ENCODE results near the gene PHACTR3.

PHACTR3 gene

DNA sequence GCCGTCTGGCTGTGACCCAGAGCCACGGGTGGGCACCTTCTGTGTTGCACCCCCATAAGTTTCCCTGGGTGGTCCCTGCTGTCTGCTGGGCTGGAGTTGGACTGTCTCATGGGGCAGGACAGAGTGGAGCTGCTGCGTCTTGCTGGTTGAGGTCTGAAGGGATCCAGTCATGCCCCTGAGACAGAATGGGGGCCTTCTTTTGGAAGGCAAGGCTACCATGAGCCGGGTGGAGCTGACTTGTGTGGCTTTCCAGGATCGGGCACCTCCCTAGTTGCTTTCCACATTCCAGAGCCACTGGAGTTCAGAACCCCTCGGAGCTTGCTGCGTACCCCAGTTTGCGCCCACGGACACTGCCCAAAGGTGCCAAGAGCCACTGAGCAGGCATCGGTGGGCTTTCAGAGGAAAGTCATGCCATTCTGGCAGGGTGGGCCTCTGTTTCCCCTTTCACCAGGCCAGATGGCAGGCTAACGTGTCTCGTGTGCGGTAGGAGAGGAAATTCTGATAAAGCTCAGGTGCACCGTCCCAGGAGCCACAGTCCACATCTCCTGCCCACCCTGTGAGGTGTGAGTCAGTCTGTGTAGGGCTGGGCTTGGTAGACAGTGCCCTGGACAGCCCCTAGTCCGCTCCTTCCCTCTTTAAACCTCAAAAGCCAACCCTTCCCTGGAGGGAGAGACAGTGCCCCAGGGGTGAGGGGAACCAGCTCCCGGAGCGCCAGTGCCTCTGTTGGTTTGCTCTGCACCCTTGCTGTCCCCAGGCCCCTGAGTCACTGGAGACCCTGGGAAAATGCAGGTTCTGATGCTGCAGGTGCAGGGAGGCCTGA is 203.8 kb downstream of the PHACTR3 start:
- DNase-seq, result no peak

DNA sequence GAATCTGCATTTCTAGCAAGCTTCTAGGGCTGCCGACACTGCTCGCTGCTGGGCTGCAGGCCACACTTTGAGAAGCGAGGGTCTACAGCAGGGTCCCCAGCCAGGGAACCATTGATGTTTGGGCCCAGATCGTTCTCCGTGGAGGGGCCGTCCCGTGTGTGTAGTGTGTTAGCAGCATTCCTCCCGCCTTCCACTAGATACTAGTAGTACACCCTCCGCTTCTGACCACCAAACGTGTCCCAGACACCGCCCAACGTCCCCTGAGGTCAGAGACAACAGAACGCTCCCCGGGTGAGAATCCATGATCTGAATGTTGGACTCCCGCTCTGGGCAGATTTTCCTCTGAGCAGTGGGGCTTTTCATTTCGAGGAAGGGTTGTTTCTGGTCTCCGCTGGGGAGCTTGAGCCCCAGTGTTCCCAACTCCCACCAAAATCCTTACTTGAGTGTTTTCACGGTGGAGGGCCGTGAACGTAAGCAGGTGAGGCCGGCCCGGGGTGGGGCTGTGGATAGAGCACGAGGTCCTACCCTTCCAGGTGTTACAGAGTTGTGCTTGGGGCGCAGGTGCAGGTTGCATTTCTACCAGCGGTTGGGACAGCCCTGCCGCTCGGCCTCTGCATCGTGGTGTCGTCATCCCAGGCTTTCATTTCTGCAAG is 204.5 kb downstream of the PHACTR3 start:
- DNase-seq, result no peak

DNA sequence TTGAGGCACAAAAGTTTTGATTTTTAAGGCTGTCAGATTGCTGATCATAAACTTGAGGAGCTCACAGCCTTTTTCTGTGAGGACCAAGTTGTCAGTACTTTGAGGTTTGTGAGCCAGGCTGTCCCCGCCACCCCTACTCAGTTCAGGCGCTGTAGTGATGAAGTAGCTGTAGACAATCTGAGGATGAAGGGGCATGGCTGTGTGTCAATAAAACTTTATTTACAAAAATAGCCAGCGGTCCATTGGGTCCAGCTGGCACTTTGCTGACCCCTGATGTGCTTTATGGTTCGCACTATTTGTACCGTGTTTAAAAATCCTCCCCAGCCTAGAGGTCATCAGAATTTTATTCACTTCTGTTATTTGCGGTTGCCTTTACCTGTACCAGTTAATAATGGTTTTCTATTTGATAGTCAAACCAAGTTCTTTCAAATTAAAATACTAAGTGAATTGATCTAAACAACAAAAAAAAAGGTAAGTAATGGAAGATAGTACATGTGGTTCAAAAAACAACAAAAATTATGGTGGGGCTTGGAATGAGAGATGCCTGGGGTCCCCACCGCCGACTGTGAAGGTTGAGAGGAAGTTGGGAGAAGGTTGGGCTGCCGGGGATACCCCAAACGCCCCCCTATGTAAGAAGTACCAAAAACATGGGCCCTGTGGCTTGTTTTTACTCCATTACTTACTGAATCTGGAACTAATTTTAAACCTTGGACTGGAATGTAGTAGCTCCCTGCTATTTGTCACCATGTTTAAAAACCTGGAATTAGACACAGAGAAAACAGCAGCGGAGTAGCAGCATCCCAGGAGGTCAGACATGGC is 205.5 kb downstream of the PHACTR3 start:
- DNase-seq, result no peak

DNA sequence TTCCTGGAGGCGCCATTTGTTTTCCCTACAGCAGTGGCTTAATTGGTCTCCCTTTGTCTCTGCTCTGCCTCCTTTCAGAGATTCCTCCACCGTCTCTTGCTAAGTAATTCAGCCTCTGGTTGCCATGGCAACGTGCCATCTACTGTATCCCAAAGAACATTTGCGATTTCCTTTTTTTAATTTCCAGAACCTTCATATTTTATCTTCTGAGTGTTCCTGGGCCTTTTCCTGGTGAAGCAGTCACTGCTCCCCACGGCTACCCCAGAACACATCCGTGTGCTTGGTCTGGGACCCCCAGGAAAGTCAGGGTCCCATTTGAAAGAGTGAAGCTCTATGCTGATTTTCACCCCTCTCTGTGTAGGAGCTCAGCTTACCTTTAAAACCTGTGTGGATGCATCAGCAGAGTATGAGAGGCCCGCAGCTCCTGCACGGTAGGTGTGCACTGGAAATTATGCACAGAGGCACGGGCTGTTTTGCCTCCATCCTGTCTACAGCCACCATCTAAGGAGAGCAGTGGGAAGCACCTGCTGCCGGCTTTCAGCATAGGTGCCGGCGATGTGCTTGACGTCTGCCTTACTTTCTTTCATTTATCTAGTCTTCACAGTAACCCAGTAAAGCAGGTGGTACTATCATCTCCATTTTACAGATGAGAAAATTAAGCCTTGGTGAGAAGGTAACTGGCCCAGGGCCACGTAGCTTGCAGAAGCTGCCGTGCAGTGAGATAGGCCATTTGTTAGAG is 206.3 kb downstream of the PHACTR3 start:
- DNase-seq, result no peak

DNA sequence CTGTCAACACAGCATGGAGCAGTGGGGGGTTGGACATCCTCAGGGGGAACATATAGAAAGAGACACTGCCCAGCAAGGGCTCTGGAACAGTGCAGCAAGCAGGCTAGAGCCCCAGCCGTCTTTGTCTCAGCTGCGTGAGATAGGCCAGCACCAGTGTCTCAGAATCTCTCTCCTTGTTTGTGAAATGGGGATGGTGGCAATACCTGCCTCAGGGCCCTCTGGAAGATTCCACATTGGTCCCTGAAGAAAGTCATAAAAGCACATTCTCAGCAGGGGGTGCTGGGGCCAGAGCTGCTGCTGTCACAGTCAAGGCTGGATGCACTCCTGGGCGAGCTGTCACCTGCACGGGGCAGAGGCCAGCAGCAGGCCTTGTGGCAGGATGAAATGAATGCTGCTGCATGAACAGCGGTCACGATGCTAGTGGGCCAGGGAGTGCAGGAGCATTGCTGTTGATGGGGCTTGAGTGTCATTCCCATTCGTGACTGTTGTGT is 207.4 kb downstream of the PHACTR3 start:
- DNase-seq, result no peak

DNA sequence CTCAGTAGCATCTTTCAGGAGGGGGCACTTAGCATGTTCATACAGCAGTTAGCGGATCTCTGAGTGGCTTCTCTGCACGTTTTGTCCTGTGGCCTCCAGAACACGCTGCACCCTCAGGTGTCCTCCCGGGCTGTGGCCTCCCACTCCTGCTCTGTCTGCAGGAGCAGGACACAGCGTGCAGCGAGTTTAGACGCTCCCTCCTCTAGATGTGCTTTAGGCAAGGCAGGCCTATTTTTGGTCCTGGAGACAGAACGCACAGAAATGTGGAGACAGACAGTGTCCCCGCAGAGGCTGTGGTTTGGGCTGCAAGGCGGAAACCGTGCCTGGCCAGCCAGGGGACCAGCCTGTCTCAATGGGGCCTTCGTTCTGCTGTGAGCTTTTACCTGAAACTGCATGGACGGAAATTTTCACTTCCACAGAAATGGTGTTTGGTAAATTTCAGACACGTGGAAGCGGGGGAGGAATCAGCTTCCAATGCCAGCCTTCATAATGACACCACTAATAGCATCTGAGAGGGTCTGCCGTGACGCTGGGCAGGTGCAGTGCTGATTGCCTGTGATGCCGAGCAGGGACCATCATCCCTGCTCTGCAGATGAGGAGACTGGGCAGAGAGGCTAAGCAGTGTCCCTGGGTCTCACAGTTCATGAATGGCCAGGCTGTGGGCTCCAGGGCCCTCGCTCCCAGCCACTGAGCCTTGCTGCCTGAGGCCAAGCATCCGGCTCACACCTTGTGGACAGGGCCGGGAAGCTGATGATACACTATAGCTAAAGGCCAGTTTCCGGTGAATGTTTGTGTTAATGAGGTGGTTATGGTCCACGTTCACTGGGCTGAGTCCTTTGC is 208.2 kb downstream of the PHACTR3 start:
- DNase-seq, result no peak

DNA sequence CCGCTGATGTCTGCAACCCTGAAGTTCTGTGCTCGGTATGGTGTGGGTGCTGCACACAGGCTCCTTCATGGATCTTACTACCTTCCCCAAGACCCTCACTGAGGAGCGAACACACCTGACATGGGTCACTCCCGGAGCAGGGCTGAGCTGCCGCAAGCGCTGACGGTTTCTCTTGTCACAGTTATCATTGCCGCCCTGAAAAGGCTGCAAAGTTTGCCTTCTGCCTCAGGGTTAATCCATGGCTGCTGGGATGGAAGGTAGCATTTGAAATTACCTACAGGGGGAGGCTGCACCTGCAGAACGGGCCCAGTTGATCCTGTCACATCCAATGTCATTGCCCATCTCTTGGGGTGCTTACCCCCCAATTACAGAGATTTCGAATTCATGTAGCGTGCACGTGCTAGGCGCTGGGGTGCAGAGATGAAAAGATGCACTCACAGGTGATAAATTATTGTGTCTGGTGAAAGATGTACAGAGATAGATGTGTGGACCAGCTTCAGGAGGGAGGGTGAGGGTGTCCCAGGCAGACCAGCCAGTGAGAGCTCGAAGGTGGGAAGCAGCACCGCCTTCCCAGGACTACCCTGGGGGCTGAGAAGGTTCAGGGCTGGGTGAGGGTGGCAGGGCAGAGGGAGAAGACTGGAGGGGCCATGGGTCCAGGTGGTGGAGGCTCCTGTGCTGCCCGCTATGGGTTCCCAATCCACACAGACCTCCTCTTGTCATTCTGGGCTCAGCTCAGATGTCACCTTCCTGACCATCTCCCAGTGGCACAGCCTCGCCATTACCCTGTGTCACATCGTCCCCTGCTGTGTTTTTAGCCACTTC is 209.0 kb downstream of the PHACTR3 start:
- DNase-seq, result no peak

DNA sequence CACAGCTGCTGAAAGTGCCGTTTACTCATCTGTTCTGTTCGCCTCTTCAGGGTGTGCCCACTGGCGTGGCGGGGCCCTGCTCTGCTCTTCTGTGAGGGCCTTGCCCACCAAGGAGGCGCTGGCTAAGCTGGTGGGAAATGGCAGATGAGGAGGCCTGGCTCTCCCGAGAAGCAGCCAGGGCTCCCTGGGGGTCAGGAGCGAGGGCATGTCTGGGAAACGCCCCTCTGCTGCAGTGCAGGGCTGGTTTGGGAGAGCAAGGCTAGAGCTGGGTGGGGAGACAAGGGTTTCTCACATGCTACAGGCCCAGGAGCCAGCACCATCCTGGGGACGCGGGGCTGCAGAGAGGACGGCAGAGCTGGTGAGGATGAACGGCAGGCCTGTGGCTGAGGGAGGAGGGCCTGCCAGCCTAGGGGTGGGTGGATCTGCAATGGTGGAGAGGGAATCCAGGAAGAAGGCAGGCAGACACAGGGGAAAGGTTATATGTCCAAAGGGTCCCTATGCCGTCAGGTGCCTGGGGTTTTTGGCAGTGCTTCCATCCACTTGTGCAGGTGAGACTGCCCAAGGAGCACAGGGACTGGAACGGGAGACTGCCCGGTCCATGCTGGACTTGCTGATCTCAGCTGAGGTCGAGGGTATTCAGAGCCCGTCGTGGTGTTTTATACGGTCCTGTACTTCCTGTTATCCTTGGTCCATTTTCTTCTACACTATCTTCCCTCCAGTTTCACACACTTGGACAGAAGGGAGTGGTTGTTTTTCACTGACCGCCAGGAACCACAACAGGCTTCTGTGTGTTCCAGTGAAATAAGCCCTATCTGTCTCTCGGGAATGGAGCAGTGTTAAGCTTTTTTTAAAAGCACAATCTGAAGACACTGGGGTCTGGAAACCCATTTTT is 209.9 kb downstream of the PHACTR3 start:
- no peak for DNase-seq

DNA sequence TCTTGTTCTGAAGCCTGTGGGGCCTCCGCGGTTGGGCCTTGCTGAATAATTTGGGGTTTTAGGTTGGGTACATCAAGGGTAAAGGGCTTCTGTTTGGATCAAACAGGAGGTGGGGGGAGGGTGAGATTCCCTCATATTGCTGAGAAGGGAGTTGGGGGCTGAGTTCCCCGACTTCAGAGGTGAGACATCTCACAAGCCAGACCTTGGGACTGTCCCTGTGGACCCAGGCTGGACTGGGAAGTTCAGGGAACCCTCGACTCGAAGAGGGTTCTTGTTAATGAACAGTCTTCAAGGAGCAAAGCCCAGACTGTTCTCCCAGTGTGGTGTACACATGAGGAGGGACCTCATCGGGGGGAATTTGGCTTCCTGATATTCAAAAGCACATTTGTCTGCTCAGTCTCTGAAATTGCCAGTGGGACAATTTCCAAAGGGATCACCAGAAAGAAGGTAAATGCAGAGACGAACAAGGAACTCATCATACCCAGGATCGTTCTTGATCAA is 210.6 kb downstream of the PHACTR3 start:
- no peak for DNase-seq

DNA sequence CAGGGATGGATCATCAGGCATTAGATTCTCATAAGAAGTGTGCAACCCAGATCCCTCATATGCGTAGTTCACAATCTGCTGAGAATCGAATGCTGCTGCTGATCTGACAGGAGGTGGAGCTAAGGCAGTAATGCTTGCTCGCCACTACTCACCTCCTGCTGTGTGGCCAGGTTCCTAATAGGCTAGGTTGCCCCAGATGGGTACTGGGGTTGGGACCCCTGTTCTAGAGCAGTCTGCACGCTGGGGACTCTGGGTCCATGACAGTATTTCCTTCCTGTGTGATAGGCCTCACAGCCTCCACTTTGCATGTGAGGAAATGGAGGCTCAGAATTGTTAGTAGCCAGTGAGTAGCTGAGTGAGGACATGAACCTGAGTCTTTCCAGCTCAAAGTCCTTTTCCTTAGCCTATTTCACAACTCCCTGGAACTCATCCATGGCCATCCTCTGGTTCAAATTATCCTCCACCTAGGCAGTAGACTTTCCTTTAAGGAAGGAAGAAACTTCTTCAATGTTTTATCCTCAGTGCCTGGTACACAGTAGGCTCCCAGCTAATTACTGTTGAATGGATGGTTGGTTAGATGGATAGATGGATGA is 211.9 kb downstream of the PHACTR3 start:
- DNase-seq, result no peak

DNA sequence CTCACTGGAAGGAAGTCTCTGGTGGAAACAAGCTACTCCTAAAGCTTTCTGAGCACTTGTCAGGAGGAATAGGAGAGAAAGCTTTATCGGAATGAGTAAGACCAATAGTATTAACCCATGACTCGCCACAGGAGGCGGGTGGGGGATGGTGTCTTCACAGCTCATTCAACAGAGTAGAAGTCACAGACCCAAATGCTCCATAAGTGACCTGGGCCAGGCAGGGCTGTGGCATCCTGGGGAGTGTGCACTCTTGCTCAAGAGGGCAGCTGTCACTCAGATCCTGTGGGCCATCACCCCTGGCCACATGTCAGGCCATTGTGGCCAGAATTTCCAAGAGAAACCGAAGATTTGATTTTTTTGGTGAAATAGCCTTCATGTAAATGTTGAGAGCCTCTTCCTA is 213.1 kb downstream of the PHACTR3 start:
- no peak for DNase-seq

DNA sequence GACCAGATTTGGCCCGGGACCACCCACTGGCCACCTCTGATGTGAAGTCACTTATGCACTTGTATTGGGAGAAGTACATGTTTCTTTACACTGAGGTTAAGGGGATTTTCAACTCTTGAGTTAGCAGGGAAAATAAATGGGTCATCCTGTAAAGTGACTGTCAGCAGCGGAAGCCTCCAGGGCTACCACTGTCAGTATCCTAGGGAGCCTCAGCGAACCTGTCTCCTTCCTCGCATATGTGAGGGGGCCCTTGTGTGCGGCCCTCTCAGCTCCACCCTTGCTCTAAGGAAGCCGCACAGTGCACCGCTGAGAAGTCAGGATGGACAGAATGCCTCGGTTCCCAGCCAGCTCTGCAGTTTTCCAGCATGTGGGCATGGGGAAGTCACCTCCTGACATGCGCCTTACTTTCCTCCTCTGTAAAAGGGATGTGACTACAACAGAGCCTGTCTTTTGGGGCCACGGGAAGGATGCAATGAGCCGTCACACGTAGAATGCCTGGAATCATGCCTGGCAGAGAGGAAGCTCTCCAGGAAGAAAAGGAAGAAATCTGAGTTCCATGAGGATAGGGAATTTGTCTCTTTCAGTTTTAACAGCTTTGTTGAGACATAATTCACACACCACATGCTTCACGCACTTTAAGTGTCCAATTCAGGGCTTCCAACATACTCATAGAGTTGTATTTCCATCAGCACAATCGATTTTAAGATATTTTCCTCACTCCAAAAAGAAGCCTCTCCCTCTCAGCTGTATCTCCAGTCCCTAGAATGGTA is 213.7 kb downstream of the PHACTR3 start:
- DNase-seq, result no peak

DNA sequence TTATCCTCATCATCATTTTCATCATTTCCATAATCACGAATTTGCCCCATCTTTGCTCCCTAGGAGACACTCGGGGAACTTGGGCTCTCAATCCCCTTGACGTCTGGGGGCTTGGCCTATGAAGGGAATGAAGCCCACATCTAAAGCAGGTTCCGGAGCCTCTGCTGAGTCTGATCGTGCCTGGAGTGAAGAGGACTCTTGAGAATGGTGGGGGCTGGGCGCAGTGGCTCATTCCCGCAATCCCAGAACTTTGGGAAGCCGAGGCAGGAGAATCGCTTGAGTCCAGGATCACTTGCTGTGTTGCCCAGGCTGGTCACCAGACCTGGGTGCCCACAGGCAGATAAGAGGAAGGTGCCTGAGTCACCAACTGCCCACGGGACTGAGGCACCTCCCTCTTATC is 214.6 kb downstream of the PHACTR3 start:
- DNase-seq, result no peak

DNA sequence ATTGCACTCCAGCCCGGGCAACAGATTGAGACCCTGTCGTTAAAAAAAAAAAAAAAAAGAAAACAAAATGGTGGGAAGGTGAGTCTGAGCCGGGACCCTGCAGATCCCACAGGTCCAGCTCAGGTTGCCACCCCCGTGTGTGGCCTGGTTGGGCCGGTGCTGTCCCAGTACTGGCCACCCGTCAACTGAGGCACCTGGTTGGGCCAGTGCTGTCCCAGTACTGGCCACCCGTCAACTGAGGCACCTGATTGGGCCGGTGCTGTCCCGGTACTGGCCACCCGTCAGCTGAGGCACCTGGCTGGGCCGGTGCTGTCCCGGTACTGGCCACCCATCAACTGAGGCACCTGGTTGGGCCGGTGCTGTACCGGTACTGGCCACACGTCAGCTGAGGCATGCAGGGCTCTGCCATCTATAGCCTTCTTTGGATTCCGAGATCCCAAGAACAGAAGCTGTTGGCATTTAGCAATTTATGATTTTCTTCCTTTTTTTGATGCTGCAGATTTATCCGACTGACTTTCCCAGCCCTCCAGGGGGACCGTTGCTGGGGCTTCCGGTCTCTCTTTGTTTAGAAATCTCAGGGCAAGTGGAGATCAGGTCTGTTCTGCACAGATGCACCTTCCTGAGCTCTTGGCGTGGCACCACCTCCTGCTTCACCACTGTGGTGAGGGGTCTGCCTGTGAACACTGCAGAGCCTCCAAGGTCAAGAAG is 215.3 kb downstream of the PHACTR3 start:
- no peak for DNase-seq

DNA sequence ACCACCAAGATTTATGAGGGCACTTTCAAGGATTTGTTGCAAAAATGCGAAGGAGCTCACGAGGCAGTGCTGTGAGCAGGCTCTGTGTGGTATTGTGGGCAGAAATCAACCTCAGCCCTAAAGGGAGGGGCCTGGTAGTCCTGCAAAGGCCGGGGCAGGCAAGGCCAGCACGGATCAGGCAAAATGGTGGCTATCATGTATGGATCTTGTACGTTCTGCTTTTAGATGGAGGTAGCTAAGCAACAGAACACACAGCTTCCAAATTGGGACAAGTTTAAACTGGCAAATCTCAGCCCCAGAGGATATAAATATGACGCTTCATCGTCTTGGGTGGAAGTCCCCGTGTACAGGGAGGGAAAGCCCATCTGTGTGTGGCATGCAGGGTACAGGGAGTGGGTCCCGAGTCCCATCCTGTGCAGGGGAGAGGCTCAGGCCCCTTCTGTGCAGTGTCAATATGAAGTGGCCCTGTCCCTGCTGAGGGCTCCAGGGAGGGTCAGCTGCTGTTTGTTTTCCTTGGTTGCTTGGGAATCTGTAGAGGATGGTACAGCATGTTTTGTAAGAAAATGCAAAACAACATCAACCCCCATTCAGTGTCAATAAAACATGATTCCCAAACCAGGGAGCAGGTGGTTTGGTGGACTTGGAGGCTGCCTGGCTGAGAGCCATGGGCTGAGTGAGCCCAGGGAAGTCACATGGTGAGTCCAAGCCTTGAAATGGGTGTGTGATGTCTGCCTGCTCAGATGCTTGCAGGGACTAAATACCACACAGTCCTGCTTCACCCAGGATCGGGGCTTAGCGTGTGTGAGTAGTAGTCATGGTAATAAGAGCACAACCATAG is 216.1 kb downstream of the PHACTR3 start:
- no peak for DNase-seq

DNA sequence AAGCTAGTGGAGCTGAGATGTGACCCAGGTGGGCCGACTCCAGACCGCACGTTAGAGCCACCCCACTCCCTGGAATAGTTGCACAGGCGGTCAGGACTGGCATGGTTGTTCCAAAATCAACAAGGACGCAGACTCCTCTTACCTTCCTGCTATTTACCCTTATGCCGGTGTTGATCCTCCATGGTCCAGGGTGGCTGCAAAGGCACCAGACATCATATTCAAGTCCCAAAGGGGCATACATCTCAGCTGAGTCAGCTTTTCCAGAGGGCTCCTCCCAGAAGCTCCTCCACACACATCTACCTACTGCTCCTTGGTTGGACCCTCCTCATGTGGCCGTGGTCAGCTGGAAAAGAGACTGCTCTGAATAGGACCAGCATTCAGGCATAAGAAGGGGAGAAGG is 216.9 kb downstream of the PHACTR3 start:
- DNase-seq, result no peak

DNA sequence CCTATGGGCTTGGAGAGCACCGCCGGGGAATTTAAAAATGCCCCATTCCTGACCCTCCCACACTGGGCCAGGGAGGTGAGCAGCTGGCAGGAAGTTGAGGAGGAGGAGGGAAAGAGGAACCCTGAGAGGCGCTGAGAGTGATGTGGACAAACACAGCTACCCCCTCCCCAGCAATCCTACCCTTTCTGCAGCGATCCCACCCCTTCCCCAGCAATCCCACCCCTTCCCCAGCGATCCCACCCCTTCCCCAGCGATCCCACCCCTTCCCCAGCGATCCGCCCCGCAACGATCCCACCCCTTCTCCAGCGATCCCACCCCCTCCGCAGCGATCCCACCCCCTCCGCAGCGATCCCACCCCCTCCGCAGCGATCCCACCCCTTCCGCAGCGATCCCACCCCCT is 217.4 kb downstream of the PHACTR3 start:
- no peak for DNase-seq
